Measurements from ENCODE around the gene MRPS23. TPM values are rescaled to one million over a fixed set of nuclear protein-coding genes. Genes with fewer than 3 reads are reported as not detected.

MRPS23 gene
- total and polyA plus RNA-seq, 2 experiments from 2014 or later = 33.4 to 61.1 TPM

DNA sequence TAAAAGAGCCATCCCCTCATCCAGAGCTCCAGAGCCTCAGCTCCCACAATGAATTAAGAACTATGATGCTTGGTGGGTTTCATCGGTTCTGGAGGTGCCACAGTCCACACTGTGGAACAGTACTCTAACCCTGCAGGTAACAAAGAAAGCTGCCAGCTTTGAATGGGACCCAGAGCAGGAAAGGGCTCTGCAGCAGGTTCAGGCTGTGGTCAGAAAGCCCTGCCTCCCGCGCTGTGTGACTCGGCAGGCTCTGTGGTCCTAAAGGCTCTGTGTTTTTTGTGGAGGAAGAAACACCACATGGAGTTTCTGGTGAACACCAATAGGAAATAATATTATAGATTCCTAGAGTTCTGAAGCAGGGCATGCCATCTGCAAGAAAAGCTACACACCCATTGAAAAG is 32.5 kb downstream of the MRPS23 start:
- Histone ChIP-seq H3K4me2 (ENCODE audit: unreplicated experiment) (no peak overlapping the region), H3F3A (ENCODE audit: insufficient read depth) (no peaks in the 10 kb centered on the region), H3K36me3 (ENCODE audit: low read depth) (no peaks in the 10 kb centered on the region), H3K4me3 (no peak overlapping the region), H3K4me1 (ENCODE audit: insufficient read depth) (no peaks in the 10 kb centered on the region), H3K9ac (no peak overlapping the region), H3K79me2 (ENCODE audit: insufficient read depth) (no peaks in the 10 kb centered on the region), H3K9me3 (ENCODE audit: low read depth) (no peaks in the 10 kb centered on the region), H2AFZ (no peak overlapping the region), H4K20me1 (ENCODE audit: insufficient read depth) (no peaks in the 10 kb centered on the region), H3K27me3 (replicated peaks; ENCODE audit: insufficient read depth) (peaks cover 55% of the 10 kb centered on the region), H3K9me2 (ENCODE audit: insufficient read depth) (no peaks in the 10 kb centered on the region), H3K27ac (no peak overlapping the region)
- TF ChIP-seq EZH2 (IDR thresholded peaks at IDR 0.05; ENCODE audit: insufficient read depth, poor library complexity, severe bottlenecking) (no peak), EZH2phosphoT487 (IDR thresholded peaks at IDR 0.05; ENCODE audit: insufficient read depth, low read depth) (no peak)
- 78 to 81% methylated on average over 4 of the region's 4 CpGs for WGBS, 2 experiments (ENCODE audit: low coverage in 1 of 2, low lambda C conversion rate in 2 of 2, missing lambda C conversion rate in 2 of 2)
- DNase-seq = no peak
- in situ Hi-C loops (cut with MboI) = no loop called here

DNA sequence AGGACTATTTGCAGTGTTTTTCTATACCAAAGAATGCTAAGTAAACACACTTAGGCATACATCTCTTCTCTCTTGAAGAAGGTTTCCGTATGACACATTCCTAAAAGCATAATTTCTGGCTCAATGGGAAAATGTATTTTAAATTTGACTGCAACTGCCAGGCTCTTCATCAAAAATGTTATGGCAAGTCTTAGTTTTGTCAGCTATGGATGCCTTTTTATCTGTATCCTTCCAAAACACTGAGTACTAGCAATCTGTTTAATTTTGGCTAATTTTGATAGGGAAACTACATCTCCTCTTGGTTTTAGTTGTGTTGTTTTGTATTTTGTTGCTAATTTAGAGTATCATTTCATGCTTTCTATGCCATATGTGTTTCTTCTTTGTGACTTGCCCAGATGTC is 35.4 kb downstream of the MRPS23 start:
- Histone ChIP-seq H3K79me2 (ENCODE audit: insufficient read depth) (no peaks in the 10 kb centered on the region), H3F3A (ENCODE audit: insufficient read depth) (no peaks in the 10 kb centered on the region), H2AFZ (no peak overlapping the region), H3K9ac (no peak overlapping the region), H3K4me2 (ENCODE audit: unreplicated experiment) (no peak overlapping the region), H3K9me3 (ENCODE audit: low read depth) (no peaks in the 10 kb centered on the region), H3K9me2 (ENCODE audit: insufficient read depth) (no peaks in the 10 kb centered on the region), H4K20me1 (ENCODE audit: insufficient read depth) (no peaks in the 10 kb centered on the region), H3K4me1 (ENCODE audit: insufficient read depth) (no peaks in the 10 kb centered on the region), H3K36me3 (ENCODE audit: low read depth) (no peaks in the 10 kb centered on the region), H3K27ac (no peak overlapping the region), H3K27me3 (replicated peaks; ENCODE audit: insufficient read depth) (peaks cover 75% of the 10 kb centered on the region), H3K4me3 (no peak overlapping the region)
- no peak for DNase-seq
- WGBS, 2 experiments (ENCODE audit: low coverage in 1 of 2, low lambda C conversion rate in 2 of 2, missing lambda C conversion rate in 2 of 2) = 61 to 70% methylated on average over 1 of the region's 1 CpG
- in situ Hi-C loops (cut with MboI) = no loop called here
- TF ChIP-seq EZH2 (IDR thresholded peaks at IDR 0.05; ENCODE audit: insufficient read depth, poor library complexity, severe bottlenecking) (no peak), EZH2phosphoT487 (IDR thresholded peaks at IDR 0.05; ENCODE audit: insufficient read depth, low read depth) (no peak)

DNA sequence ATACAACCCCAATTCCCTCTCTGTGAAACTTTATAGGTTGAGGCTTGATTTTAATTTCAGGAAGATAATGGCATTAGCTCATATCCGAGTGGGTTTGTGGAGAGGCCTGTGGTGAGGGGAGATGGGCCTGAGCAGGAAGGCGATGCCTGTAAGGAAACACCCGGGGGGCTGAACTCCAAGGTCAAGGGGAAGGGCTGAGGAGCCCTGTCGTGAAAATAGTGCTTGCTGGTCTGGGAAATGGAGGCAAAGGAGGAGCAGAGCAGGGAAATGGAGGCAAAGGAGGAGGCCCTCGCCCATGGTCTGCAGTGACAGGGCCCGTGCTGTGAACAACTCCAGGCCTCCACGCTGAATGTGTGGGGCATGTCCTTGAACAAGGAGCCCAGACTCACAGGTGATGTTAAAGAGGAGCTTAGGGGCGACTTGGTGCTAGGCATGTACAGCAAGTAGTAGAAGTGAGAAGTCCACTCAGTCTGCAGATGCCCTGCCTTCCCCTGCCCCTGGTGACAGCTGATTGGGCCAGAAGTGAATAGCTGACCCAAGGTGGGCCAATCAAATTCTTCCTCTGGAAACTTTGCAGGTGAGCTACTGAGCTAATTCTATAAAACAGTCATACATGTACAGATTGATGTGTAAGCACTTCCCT is 38.1 kb downstream of the MRPS23 start:
- H2AFZ ChIP-seq = no peak overlapping the region
- H3K9ac ChIP-seq = no peak overlapping the region

DNA sequence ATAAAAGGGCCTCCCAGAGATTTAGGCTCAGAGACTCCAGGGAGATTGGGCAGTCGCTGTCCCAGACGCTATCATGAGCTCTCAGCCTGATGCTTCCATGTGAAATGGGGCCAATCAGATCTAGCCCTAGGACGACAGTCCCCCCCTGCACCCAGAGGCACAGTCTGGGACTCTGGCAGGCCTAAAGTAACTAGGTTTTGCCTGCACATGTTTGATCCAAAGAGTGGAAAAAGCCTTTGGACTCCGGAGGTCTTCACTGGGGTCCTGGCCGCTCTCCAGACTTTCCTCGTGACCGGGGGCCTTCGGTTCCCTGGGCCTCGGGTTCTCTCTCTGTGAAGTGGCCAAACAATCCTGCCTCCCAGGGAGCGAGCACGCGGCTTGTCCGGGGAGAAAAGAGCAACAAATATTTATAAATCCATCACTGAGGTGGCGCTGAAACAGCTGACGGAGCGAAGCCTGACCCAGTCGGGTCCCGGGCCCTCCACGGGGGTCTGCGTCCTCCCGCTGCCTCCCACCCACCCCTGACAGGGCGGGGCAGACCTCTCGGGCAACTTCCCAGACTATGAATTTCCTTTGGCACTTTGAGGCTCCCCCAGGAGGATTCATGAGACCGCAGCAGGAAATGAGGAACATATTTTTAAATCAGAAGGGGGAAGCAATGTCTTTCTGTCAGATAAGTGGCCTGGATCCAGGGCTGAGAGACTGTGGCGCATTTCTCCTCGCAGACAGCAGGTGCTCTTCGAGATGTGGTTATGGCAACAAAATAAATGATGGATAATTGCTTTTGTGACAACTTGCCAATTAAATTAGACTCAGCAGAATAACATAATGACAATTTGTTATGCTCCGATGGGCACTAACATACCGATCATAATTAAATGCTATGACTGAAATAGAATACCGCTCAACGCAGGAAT is 38.9 kb downstream of the MRPS23 start:
- WGBS, 2 experiments (ENCODE audit: low coverage in 1 of 2, low lambda C conversion rate in 2 of 2, missing lambda C conversion rate in 2 of 2) = 6 to 7% methylated on average over 25 to 31 of the region's 31 CpGs
- DNase-seq = peak; percentile 52
- in situ Hi-C loops (cut with MboI) = no loop called here
- Histone ChIP-seq H3F3A (ENCODE audit: insufficient read depth) (no peaks in the 10 kb centered on the region), H4K20me1 (ENCODE audit: insufficient read depth) (no peaks in the 10 kb centered on the region), H3K36me3 (ENCODE audit: low read depth) (no peaks in the 10 kb centered on the region), H3K9me3 (ENCODE audit: low read depth) (no peaks in the 10 kb centered on the region), H3K4me1 (ENCODE audit: insufficient read depth) (no peaks in the 10 kb centered on the region), H3K9ac (no peak overlapping the region), H3K27ac (no peak overlapping the region), H3K27me3 (replicated peaks; ENCODE audit: insufficient read depth) (peaks cover 66% of the 10 kb centered on the region), H3K79me2 (ENCODE audit: insufficient read depth) (no peaks in the 10 kb centered on the region), H3K4me3 (peak overlapping the region; percentile 45), H3K9me2 (ENCODE audit: insufficient read depth) (no peaks in the 10 kb centered on the region), H3K4me2 (ENCODE audit: unreplicated experiment) (peak overlapping the region; percentile 67), H2AFZ (peak overlapping the region; percentile 39; the same call in 1 of the 2 replicates)
- TF ChIP-seq EZH2 (IDR thresholded peaks at IDR 0.05; ENCODE audit: insufficient read depth, poor library complexity, severe bottlenecking) (no peak), EZH2phosphoT487 (IDR thresholded peaks at IDR 0.05; ENCODE audit: insufficient read depth, low read depth) (0 out of 2 replicates have a peak, but pooled peaks have one; percentile 34)

More for the DNA sequence above, 38.1 kb downstream of the MRPS23 start:
- H3K9me3 ChIP-seq (ENCODE audit: low read depth) = no peaks in the 10 kb centered on the region
- in situ Hi-C loops (cut with MboI) = no loop called here
- no peaks in the 10 kb centered on the region for H3K36me3 ChIP-seq (ENCODE audit: low read depth)
- no peak overlapping the region for H3K27ac ChIP-seq
- no peaks in the 10 kb centered on the region for H3K79me2 ChIP-seq (ENCODE audit: insufficient read depth)
- H4K20me1 ChIP-seq (ENCODE audit: insufficient read depth) = no peaks in the 10 kb centered on the region
- no peaks in the 10 kb centered on the region for H3K4me1 ChIP-seq (ENCODE audit: insufficient read depth)
- H3K9me2 ChIP-seq (ENCODE audit: insufficient read depth) = no peaks in the 10 kb centered on the region
- no peak for TF ChIP-seq EZH2phosphoT487 (IDR thresholded peaks at IDR 0.05; ENCODE audit: insufficient read depth, low read depth)
- TF ChIP-seq EZH2 (IDR thresholded peaks at IDR 0.05; ENCODE audit: insufficient read depth, poor library complexity, severe bottlenecking) = no peak
- peak overlapping the region; percentile 67 for H3K4me2 ChIP-seq (ENCODE audit: unreplicated experiment)
- H3K4me3 ChIP-seq = no peak overlapping the region
- WGBS, 2 experiments (ENCODE audit: low coverage in 1 of 2, low lambda C conversion rate in 2 of 2, missing lambda C conversion rate in 2 of 2) = 66 to 74% methylated on average over 8 of the region's 8 CpGs
- DNase-seq = no peak
- peaks cover 67% of the 10 kb centered on the region for H3K27me3 ChIP-seq (replicated peaks; ENCODE audit: insufficient read depth)
- H3F3A ChIP-seq (ENCODE audit: insufficient read depth) = no peaks in the 10 kb centered on the region
